ENCODE measurements around the gene MBP.
"Not testable (repeated sequence)": the region's sequence is repeated elsewhere in the genome, so short reads cannot be mapped to it uniquely, and the experiment has no call there.

Gene MBP

GRCh38 chr18:76997951-76998808 is 134.4 kb downstream of the MBP start:
- intact Hi-C loops (cut with DNase I): no loop called here
- peak in 17 of 42 donors; percentile 0 to 50 (median 17) for DNase-seq

GRCh38 chr18:76996429-76996828 is 136.2 kb downstream of the MBP start:
- peak in 9 of 42 donors; percentile 2 to 34 (median 14) for DNase-seq
- intact Hi-C loops (cut with DNase I): no loop called here

- peak in 1 of 42 donors; percentile 0 for DNase-seq
- intact Hi-C loops (cut with DNase I): no loop called here
These were observed 136.7 kb downstream of the MBP start for GRCh38 chr18:76995896-76996295.

GRCh38 chr18:76994086-76994654 is 138.4 kb downstream of the MBP start:
- peak in 2 of 42 donors; percentile 0 to 5 for DNase-seq
- intact Hi-C loops (cut with DNase I): no loop called here

- intact Hi-C loops (cut with DNase I): no loop called here
- DNase-seq: peak in 10 of 42 donors; percentile 0 to 41 (median 14)
These were observed 139.0 kb downstream of the MBP start for GRCh38 chr18:76993573-76993972.

GRCh38 chr18:76993085-76993382 is 139.5 kb downstream of the MBP start:
- peak in 2 of 42 donors; percentile 1 to 11 for DNase-seq
- intact Hi-C loops (cut with DNase I): no loop called here

GRCh38 chr18:76992226-76993084 is 140.1 kb downstream of the MBP start:
- peak in 16 of 42 donors; percentile 1 to 46 (median 14) for DNase-seq
- intact Hi-C loops (cut with DNase I): no loop called here

GRCh38 chr18:76991021-76991688 is 141.4 kb downstream of the MBP start:
- intact Hi-C loops (cut with DNase I): no loop called here
- DNase-seq: peak in 13 of 42 donors; percentile 0 to 49 (median 19)

GRCh38 chr18:76990343-76991020 is 142.1 kb downstream of the MBP start:
- intact Hi-C loops (cut with DNase I): not testable (repeated sequence)
- DNase-seq: peak in 6 of 42 donors; percentile 8 to 39 (median 12)

GRCh38 chr18:76989647-76990190 is 142.9 kb downstream of the MBP start:
- intact Hi-C loops (cut with DNase I): no loop called here
- DNase-seq: peak in 9 of 42 donors; percentile 3 to 51 (median 14)

GRCh38 chr18:76988827-76989646 is 143.5 kb downstream of the MBP start:
- intact Hi-C loops (cut with DNase I): no loop called here
- DNase-seq: peak in 11 of 42 donors; percentile 3 to 45 (median 12)

GRCh38 chr18:76988031-76988826 is 144.4 kb downstream of the MBP start:
- intact Hi-C loops (cut with DNase I): no loop called here
- DNase-seq: peak in 16 of 42 donors; percentile 29 to 72 (median 50)

- peak in 11 of 42 donors; percentile 3 to 44 (median 19) for DNase-seq
- intact Hi-C loops (cut with DNase I): no loop called here
These were observed 146.2 kb downstream of the MBP start for GRCh38 chr18:76986406-76986805.

- intact Hi-C loops (cut with DNase I): no loop called here
- peak in 1 of 42 donors; percentile 21 for DNase-seq
These were observed 146.7 kb downstream of the MBP start for GRCh38 chr18:76985951-76986236.

- peak in 8 of 42 donors; percentile 6 to 38 (median 18) for DNase-seq
- intact Hi-C loops (cut with DNase I): no loop called here
These were observed 147.2 kb downstream of the MBP start for GRCh38 chr18:76985156-76985950.

Data from head of caudate nucleus (tissue), 42 donors.